GDM1 (cell line): ENCODE data around the gene MALRD1.

ENCODE experiments used
- DNase-seq: peaks from one replicate; lab custom pipeline; 2025; lab: John Stamatoyannopoulos, UW

Gene MALRD1

DNA sequence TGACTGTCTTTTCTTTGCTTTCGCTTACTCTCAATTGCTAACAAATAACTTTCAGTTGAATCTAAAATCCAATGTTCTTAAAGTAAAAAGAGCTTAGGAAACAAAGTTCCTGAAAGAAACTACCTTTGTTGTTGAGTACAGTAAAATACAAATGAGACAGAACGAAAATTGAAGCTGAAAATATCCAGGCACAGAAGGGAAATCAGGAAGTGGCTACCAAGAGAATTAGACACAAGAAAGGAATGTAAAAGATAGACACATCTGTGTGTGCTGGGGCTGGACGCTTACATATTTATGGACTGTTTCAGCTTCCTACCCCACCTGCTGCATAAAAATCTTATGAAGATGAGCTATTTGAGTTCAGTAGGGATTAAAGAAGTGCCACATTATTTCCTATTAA lies 606.0 kb downstream of the MALRD1 start:
- DNase-seq, result no peak

DNA sequence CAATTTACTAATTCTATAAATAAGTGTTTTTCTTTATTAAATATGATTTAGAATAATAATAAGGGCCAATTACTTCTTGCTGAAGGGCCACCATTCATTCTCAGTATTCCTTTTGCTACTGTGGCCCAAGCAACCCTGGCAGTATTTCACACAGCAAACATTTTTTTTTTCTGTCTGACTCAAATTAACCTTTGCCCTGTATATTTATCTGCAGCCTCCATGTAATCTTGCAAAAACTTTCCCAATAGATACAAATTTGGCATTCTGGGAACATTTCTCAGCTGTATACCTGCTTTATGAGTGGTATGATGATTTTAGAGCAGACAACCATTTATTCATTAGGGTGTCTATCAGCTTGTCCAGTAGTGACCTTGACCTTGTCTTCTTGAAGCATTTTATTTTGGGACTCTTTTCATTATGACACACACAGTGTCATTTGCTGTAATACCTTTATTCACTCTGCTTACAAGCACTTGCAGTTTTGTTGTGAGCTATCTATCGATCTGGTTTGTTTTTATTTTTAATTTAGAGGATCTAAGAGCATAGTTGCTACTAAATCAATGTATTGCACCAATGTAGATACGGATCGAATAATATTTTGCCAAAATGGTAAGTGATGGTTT lies 607.9 kb downstream of the MALRD1 start:
- no peak for DNase-seq

DNA sequence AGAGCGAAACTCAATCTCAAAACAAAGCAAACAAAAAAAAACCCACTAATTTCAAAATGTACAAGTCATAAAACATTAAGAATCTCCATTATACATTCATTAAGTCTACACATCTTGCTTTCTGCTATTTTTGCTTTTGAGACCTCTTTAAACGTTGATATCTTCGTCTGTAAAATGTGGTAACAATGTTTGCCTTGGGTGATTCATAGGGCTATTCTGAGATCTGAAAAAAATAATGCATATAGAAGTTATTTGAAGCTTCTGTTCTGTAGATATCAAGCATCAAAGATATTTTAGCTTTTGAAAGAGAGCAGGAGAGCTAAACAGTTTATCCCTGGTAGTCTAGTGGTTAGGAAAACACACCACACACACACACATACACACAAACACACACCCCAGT lies 609.5 kb downstream of the MALRD1 start:
- no peak for DNase-seq

DNA sequence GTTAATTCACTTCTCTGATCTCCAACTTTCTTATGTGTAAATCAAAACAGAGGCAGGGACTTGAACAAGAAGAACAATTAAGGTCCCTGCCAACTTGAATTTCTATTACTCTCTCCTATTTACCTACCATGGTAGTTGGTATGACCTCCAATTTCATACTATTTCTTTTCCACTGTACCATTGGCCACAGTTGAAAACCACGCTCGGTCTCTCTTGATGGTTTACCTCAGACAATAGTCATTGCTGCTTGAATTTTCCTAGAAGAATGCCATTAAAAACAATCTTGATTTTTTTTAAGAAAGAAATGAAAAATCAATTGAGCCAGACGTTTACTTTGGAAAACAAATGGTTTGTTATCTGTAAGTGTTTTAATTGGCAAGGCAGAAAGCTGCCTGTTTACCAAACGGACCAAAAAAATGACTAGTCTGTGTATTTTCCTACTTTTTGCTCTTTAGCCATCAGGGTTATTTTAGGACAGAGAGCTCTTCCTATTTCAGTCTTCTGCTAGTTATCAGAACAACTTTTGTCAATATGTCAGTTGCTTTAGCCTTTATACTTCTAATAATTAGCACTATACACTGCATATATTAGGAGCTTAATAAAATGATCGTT lies 610.1 kb downstream of the MALRD1 start:
- DNase-seq, result no peak

DNA sequence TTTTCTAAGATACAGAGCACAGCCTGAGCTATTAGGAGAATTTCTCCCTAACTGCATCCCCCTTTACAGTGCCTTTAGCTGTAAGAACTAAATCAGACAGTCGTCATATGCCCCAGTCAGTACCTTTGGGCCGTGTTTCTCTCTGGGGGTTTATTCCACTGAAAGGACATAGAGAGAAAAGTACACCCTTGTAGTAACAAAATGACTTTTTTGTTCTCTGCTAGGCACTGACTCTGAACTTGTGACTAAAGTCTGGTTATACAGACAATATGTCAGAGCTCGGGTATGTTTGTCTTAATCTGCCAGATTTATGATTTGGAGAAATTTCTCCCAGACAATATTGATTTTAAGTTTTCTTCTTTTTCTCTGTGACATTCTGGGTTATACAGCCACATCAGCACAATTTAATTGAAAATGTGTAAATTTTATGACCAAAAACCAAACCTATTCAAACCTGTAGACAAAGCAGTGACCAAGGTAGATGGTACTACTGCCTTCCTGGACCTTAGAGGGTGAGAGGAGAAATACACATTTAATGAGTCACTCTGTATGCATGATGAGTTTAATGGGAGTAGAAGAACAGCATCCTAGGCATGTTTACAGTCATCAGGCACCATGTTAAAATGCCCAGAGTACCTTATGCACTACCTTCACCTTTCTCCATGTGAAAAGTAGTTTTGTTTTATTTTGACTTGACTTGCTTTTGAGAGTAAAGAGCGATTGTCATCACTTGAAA lies 611.5 kb downstream of the MALRD1 start:
- DNase-seq, result no peak

DNA sequence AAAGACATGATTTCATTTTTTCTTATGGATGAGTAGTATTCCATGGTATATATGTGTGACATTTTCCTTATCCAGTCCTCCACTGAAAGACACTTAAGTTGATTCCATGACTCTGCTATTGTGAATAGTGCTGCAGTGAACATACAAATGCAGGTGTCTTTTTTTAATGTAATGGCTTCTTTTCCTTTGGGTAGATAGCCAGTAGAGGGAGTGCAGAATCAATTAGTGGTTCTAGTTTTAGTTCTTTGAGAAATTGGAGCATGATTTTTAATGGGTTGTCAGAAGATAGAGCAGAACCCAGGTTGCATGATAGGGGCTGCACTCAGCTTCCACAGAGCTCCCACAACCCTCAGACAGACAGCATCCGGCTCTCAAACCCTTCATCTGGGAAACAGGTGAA lies 614.7 kb downstream of the MALRD1 start:
- no peak for DNase-seq

DNA sequence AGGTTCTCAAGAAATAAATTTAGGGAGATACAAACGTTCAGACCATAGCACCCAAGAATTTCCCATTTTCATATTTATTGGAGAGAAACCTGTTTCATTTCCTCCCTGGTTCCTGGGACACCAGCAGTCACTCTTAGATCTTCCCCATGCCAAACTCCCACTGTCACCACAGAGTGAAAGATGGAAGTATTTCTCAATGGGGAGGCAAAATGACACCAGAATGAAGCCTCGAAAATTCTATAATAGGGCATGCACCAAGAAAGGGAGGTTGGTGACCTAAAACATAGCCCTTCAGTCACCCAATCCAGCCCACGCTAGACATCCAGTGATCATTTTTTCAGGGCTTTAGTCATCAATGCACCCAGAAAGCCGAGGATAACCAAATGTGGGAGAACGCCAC lies 619.5 kb downstream of the MALRD1 start:
- no peak for DNase-seq

DNA sequence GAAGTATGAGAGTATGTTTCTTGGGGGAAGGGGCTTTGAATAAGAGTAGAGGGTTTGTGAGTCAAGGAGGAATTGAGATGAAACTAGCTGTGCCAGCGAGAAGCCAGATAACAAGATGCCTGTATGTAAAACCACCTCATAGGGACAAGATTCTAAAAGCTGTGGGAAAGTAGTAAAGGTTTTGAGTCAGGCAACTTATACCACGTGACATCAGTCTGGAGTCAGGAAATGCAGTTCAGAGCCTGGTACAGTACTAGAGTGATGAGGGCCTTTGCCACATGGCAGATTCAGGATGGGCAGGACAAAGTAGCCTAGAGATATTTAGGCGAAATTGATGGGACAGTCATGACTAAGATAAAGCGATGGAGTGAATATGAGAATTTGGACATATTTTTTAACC lies 627.5 kb downstream of the MALRD1 start:
- DNase-seq, result no peak

DNA sequence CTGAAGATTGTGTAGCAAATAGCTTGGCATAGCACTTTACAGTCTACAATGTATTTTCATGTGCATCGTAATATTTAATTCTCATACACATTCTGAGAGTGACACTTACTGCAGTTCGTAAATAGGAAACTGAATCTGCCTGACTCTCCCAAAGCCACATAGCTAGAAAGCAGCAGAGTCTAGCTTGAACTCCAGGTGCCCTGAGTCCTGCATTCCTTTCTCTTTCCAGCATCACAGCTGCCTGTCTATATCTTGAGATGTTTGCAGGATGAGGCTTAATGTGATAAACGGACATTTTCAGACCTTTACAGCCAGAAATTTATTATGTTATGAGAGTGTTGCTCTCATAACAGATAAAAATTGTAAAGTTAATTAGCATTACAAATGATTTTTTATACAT lies 634.8 kb downstream of the MALRD1 start:
- DNase-seq, result no peak

DNA sequence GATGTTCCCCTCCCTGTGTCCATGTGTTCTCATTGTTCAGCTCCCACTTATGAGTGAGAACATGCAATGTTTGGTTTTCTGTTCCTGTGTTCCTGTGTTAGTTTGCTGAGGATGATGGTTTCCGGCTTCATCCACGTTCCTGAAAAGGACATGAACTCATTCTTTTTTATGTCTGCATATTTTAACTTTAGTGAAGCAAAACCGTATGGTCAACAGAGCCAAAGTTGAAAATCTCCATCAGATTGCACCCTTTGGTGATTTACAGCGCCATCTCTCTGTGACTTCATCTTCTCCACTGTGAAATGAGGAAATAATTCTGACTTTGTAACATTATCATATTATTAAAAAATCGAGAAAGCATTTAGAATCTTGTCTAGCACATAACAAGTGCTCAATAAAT lies 635.4 kb downstream of the MALRD1 start:
- DNase-seq, result no peak

DNA sequence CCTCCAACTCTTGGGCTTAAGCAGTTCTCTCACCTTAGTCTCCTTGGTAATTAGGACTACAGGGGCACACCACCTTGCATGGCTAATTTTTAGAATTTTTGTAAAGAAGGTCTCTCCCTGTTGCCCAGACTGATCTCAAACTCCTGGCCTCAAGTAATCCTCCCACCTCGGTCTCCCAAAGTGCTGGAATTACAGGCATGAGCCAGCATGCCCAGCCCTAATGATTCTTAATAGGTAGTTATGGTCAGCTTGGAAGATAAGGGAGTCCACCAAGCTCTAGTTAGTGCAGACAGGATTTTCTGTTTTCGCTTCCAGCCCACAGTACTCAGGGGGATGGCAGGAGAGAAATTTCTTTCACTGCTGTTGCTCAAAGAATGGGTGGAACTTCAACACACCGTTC lies 639.7 kb downstream of the MALRD1 start:
- DNase-seq, result no peak

DNA sequence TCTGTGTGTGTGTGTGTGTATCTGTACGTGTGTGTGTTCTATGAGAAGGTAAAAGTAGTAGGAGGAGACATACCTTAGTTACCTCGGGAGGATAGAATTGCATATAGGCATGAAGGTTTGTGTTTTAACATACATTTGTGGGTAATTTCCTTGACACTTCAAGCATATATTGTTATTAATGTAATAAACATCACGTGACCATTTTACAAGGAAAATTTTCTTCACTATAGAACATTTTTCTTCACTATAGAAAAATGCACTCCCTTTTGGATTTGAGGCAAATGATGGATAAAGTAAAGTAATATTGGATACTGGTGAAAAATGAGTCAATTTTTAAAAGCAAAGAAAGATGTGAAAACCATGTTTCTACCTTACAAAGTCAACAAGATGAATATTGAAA lies 640.6 kb downstream of the MALRD1 start:
- DNase-seq, result no peak

DNA sequence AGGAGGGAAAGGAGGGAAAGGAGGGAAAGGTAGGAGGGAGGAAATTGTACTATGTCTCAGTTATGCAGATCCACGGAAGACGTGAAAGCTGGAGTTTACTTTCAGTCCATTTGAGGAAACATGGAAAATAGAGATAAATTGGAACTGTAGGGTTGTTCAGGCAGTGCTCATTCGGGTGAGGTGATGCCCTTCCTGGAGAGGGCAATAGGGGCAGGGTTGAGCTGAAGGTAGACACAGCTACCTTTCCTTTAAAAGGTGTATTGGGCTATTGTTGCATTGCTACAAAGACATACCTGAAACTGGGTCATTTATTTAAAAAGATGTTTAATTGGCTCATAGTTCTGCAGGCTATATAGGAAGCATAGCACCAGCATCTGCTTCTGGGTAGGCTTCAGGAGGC lies 650.7 kb downstream of the MALRD1 start:
- no peak for DNase-seq

DNA sequence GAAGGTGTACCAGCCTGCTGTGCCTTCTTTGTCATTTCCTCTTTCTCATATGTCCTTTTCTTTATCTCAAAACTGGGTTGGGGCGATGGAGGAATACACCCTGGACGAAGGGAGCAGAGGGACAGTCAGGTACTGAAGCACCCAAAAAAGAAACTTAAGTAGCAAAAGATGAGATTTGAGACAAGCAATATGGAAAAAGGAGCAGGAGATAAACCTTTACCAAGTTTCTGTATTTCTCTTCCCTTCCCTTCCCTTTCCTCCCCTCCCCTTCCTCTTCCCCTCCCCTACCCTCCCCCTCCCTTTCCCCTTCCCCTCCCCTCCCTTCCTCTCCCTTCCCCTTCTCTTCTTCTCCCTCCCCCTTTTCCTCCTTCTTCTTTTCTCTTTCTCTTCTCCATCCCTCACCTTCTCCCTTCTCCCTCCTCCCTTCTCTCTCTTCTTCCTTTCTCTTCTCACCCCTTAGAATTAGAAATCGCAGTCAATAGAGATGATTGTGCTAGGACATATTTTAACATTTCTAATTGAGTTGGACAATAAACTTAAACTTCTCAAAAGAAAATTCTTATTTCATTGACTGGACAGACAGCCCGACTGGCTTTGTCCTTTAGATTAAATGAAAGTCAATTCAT lies 652.9 kb downstream of the MALRD1 start:
- DNase-seq, result no peak

DNA sequence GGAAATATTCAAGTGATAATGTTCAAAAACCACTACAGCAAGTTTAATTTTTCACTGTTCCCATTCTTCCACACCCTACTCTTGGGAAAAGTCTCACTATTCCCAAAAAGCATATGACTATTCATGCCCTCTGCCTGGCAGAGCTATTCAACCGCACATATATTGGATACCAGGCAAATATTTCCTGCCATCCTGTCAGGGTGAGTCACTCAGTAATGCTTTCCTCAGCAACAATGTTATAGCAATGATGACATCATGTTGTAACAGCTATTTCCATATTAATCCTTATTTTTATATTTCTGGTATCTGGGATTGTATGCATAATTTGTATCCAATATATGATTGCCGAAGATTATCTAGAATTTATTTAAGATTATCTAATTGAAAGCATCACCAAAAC lies 653.6 kb downstream of the MALRD1 start:
- no peak for DNase-seq

DNA sequence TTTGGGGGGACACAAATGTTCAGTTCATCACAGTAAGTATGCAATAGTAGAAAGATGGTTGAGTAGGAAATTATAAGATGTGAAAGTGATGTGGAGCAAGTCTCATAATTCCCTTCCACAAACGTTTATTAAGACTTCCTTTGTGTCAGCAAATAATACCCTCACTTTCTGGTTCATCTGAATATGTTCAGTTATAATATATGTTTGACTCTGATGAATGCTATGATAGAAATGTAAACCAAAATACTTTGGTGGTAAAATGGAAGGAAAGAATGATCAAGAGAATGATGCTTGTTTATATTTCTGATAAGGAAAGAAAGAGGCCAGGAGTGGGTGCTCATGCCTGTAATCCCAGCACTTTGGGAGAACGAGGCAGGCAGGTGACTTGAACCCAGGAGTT lies 655.9 kb downstream of the MALRD1 start:
- no peak for DNase-seq

DNA sequence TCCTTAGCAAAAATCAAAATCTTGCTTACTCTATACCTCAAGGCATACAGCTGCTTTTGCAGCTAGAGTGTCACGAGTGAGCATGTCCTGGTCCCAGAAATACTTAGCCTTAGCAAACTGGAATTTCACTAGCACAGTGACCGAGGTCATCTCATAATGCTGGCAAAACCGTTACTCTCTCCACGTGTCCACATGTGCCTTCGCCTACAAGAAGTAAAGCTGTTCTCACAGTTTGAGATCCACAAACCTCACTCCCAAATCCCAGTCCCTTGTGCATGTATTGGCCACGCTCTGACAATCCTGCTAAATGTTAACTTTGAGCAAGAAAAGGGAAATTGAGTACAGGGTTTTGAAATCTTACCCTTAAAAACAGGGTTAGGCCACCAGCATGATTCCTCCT lies 656.6 kb downstream of the MALRD1 start:
- DNase-seq, result no peak

DNA sequence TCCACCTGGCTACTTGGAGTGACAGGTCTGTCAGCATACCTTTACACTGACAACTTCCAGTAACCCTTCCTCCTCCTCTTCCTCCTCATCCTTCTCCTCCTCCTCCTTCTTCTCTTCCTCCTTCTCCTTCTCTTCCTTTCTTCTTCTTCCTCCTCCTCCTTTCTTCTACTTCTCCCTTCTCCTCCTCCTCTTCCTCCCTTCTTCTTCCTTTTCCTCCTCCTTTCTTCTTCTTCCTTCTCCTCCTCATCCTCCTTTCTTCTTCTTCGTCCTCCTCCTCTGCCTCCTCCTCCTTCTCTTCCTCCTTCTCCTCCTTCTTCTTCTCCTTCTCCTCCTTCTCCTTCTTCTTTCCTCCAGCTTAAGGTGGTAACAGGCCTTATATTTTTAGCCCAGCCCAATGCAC lies 658.3 kb downstream of the MALRD1 start:
- DNase-seq, result no peak

DNA sequence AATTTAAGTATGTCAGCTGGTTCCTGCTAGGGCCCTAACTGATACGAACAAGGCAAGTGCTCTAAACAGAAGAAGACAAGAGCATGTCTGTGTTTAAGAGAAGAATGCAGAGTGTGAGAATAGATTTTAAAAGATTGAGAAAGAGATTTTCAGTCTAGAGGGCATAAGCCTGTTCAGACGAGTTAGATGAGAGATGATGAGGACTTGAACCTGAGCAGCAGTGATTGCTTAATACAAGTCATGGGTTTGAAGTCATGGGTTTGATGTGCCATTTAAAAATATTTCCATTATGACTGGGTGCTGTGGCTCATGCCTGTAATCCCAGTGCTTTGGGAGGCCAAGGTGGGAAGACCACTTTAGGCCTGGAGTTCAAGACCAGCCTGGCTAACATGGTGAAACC lies 658.8 kb downstream of the MALRD1 start:
- no peak for DNase-seq

DNA sequence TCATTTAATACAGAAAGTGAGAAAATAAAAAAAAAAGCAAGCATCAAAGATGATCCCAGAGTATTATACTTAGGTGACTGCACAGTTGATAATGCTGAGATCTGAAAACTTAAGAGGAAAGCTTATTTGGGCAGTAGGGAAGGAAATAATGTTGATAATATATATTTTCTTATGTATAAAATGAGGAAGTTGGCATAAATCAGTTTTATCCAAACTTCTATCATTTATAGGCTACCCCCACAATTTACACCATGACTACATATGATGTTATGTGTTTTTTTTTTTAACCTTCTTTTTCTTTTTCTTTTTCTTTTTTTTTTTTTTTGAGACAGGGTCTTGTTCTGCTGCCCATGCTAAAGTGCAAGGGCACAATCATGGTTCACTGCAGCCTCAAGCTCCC lies 659.4 kb downstream of the MALRD1 start:
- no peak for DNase-seq

DNA sequence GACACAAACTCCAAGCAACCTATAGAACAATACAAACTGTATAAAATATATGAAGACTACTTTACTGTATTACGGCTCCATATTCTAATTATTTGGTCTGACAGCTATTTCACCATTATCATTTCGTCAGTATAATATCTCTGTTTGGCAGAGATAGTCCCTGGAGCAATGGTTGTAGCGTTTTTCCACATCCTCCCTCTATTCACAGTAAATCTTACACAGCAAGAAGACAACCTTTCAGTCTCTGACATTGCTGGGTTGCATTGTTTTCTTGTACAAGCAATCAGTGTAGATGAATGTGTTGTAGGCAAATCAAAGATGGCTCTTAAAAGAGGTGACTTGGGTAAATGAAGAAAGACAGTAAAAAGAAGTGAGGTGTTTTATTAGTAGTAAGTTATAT lies 662.0 kb downstream of the MALRD1 start:
- DNase-seq, result no peak

DNA sequence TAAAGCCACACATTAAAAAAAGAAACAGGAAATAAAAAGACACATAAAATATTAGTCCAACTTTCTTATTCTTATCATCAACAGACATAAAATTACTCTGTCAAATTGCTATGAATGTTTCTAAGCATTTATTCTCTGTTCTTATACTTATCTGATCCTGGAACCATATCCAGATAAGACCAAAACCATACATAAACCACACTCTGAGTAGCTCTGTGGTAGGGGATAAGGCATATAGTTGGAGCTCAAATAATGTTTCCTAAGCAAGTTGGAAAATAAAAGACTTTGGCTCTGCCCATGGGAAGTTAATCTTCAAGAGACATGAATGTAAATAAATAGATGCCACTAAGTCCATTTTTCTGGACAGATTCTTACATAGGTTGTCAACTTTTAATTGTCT lies 664.6 kb downstream of the MALRD1 start:
- DNase-seq, result no peak

DNA sequence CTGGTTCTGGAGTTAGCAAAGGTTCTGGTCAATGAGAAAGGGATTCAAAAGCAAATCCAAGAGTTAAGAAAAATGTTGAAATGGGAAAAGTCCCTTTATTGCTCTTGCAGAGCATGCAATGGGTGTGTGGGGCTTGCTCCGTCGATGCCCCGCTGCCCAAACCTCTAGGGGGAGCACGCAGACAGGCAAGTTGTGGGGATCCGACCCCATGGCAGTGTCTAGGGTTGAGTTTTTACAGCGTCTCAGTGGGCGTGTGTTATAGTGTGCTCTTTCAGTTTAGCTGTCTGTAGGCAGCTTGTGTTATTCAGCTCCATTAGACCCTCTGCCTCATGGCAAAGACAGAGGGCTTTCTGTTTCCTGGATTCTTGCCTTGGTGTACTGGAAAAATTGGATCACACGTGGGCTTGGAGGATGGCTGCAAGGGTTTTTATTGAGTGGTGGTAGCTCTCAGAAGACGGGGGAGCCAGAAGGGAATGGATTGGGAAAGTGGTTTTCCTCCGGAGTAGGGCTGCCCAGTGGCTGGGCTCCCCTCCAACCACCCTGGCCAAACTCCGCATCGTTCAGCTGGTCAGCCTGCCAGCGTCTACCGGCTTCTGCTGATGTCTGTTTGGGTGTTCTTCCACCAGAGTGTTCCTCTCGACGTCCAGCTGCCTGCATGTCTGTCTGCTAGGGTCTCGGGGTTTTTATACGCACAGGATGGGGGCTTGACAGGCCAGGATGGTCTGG lies 665.4 kb downstream of the MALRD1 start:
- DNase-seq, result no peak
